ENCODE measurements around the gene PTPRZ1.

DNA sequence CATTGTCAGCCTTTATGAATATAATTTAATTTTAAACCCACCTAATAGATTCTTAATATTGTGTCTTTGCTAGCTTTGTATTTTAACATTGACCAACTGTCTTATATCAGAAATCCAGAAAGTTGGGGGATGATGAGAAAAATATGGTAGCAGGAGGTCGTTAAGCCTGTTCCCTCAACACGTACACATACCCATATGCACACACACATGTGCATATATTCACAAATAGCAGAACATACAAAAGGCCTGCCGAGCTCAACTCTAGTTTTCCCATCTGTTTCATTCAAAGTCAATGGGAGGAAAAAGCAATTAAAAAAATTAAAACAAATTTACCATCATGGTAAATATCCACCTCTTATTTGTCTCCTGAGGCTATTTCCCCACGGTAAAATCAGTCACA, 25.9 kb upstream of the PTPRZ1 start:
- TF ChIP-seq TCF4 (CRISPR knock-in tag; IDR thresholded peaks at IDR 0.05; ENCODE audit: borderline replicate concordance): no peak
- no peak for TF ChIP-seq ZNF565 (CRISPR knock-in tag; conservative IDR thresholded peaks at IDR 0.05; ENCODE audit: low read depth)
- TF ChIP-seq ZNF70 (CRISPR knock-in tag; IDR thresholded peaks at IDR 0.05): no peak
- TF ChIP-seq ARNTL (CRISPR knock-in tag; IDR thresholded peaks at IDR 0.05; ENCODE audit: borderline replicate concordance, low read depth): no peak
- TF ChIP-seq, protein P1, sequence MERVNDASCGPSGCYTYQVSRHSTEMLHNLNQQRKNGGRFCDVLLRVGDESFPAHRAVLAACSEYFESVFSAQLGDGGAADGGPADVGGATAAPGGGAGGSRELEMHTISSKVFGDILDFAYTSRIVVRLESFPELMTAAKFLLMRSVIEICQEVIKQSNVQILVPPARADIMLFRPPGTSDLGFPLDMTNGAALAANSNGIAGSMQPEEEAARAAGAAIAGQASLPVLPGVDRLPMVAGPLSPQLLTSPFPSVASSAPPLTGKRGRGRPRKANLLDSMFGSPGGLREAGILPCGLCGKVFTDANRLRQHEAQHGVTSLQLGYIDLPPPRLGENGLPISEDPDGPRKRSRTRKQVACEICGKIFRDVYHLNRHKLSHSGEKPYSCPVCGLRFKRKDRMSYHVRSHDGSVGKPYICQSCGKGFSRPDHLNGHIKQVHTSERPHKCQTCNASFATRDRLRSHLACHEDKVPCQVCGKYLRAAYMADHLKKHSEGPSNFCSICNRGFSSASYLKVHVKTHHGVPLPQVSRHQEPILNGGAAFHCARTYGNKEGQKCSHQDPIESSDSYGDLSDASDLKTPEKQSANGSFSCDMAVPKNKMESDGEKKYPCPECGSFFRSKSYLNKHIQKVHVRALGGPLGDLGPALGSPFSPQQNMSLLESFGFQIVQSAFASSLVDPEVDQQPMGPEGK (CRISPR knock-in tag; IDR thresholded peaks at IDR 0.05; ENCODE audit: borderline replicate concordance): no peak
- TF ChIP-seq ESRRG (CRISPR knock-in tag; IDR thresholded peaks at IDR 0.05): no peak
- no peak for TF ChIP-seq ZFP30 (CRISPR knock-in tag; IDR thresholded peaks at IDR 0.05)

Data from SK-N-SH treated with all-trans-retinoic acid at 6 μM for 48 hours (cell line).